Measurements from ENCODE around the gene NPAS1.

NPAS1 gene

DNA sequence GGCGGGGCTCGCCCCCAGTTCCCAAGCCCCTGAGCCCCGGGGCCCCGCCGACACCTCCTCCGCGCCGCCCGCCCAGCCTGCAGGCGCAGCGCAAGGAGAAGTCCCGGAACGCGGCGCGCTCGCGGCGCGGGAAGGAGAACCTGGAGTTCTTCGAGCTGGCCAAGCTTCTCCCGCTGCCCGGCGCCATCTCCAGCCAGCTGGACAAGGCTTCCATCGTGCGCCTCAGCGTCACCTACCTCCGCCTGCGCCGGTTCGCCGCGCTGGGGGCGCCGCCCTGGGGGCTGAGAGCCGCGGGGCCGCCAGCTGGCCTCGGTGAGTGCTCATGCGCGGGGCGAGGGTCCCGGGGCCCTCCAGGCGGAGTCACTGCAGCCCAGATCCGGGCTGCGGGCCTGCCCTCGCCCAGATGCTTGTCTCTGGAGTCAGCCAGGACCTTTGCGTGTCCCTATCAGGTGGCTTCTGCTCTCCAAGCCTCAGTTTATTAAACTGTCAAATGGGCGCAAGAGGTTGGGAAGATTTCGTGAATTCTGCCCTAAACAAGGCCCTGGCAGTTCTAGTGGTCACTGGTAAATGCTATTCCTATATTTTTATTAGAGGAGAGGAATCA lies 2.0 kb downstream of the NPAS1 start:
- DNase-seq = no peak

DNA sequence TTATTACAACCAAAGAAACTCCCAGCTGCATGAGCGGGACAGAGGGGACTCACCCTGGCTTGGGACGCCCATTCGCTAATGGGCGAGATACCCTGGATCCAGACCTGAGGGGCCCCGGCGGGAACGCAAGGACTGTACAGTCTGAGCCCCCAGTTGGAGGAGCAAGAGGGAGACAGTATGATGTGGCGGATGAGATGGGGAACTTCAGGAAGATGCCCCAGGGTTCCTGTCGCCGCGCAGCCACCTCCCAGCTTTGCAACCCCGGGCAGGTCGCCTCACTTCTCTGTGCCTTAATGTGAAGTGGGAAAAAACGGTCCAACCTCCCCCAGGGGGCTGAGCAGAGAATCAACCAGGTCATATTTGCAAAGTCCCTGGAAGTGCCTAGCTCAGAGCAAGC lies 2.5 kb downstream of the NPAS1 start:
- DNase-seq = no peak

DNA sequence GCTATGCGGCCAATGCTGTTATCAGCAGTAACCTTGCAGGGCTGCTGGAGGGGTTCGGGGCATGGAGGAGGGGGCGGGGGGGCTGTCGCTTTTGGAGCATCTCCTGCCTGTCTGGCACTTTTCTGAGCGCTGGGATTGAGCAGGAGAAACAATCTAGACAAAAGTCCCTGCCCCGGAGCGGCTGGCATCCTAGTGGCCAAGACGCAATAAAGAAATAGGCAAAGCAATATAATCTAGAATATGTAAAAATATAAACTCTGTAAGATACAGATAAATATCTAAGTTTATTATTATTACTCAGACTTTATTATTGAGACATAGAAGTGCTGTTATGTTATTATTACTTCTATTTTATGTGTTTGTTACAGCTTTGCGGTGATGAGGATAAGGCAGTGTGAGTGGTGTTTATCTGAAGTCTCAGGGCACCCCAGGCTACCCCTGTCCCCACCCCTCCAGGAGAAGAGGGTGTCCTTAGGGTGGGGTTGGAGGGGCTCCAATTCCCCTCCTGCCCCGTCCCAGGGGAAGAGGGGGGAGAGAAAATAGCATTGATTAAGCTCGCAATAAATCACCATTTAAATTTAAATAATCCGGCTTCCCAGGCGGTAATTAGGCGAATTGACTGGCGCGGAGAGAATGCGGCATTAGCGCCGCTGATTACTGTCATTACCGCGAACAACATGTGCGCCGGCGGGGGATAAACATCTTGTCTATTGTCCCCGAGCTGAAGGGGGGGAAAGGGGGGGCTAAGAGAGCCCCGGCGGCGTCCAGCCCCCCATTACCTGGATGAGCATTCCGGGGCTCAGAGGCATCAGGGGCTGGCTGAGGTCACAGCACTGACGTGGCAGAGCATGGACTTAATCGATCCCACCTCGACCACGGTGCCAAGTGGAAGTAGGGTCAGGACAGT lies 3.2 kb downstream of the NPAS1 start:
- peak; percentile 51 for DNase-seq

GRCh38 chr19:47023448-47023794 lies 3.8 kb downstream of the NPAS1 start:
- no peak for DNase-seq

GRCh38 chr19:47024502-47024901 lies 4.9 kb downstream of the NPAS1 start:
- DNase-seq = no peak

DNA sequence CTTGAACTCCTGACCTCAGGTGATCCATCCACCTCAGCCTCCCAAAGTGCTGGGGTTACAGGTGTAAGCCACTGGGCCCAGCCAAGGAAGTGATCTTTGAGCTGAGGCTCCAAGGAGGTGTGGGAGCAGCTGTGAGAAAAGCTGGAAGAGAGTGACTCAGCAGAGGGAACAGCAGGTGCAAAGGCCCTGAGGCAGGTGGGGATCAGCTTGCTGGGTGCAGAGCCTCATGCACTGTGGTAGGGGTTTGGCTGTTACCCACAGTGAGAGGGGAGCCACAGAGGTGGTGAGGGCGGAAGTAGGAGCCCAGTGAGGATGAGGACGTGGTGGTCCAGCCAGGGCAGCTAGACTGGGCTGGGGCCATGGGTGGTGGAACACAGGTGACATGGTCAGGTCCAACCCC lies 6.5 kb downstream of the NPAS1 start:
- no peak for DNase-seq

- no peak for DNase-seq
Measured at GRCh38 chr19:47026889-47027288, 7.3 kb downstream of the NPAS1 start.

DNA sequence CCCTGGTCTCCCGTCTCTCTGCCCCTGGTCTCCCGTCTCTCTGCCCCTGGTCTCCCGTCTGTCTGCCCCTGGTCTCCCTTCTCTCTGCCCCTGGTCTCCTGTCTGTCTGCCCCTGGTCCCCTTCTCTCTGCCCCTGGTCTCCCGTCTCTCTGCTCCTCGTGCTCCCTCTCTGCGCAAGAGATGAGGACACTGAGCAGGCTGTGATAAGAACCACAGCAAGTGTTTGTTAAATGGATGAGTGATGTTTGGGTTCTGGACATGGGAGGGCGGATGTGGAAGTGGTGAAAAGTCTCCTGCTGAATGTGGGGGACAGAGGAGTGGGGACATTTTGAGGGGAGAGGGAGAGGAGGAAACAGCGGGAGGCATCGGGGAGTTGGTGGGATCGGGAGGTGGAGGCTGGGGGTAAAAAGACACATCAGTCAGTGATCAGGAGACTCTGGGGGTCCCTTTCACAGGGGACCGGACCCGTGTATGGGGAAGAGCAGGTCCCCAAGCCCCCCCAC lies 8.0 kb downstream of the NPAS1 start:
- DNase-seq = no peak

- no peak for DNase-seq
Measured at GRCh38 chr19:47028195-47028601, 8.6 kb downstream of the NPAS1 start.

GRCh38 chr19:47032171-47032811 lies 12.7 kb downstream of the NPAS1 start:
- peak; percentile 39 for DNase-seq

GRCh38 chr19:47035127-47036096 lies 15.8 kb downstream of the NPAS1 start:
- DNase-seq = peak; percentile 90

DNA sequence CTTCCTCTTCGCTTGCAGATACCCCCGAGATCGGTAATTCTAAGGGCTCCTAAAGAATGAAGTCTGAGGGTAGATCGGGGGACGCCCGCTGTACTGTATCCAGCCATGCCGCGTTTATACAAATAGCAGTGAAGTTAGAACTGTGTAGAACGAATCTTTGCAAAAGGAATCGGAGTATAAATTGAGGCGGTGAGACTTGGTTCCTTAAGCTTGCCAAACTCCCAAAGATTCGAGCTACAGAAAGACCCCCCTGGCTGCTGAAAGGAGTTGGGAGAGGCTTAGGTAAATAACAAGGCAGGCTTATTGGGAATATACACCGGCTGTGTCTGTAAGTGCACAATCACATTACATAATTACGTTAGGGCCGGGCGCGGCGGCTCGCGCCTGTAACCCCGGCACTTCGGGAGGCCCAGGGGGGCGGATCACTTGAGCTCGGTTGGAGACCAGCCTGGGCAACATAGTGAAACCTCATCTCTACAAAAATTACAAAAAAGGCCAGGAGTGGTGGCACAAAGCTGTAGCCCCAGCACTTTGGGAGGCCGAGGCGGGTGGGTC lies 16.5 kb downstream of the NPAS1 start:
- no peak for DNase-seq

GRCh38 chr19:47037766-47038165 lies 18.1 kb downstream of the NPAS1 start:
- DNase-seq = no peak

GRCh38 chr19:47039239-47039874 lies 19.7 kb downstream of the NPAS1 start:
- no peak for DNase-seq

DNA sequence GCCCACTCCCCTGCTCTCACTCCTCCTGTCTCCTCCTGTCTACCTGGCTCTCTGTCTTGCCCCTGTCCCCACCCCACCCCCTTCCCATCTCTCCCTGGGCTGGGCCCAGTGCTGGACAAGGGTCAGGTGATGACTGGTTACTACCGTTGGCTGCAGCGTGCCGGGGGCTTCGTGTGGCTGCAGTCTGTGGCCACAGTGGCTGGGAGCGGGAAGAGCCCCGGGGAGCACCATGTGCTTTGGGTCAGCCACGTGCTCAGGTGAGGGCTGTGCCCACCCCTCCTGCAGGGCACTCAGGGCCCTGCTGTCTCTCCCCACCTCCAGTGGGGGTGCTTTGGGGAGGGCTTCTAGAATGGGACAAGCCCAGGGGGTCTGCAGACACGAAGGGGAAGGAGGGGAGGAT lies 21.2 kb downstream of the NPAS1 start:
- no peak for DNase-seq

DNA sequence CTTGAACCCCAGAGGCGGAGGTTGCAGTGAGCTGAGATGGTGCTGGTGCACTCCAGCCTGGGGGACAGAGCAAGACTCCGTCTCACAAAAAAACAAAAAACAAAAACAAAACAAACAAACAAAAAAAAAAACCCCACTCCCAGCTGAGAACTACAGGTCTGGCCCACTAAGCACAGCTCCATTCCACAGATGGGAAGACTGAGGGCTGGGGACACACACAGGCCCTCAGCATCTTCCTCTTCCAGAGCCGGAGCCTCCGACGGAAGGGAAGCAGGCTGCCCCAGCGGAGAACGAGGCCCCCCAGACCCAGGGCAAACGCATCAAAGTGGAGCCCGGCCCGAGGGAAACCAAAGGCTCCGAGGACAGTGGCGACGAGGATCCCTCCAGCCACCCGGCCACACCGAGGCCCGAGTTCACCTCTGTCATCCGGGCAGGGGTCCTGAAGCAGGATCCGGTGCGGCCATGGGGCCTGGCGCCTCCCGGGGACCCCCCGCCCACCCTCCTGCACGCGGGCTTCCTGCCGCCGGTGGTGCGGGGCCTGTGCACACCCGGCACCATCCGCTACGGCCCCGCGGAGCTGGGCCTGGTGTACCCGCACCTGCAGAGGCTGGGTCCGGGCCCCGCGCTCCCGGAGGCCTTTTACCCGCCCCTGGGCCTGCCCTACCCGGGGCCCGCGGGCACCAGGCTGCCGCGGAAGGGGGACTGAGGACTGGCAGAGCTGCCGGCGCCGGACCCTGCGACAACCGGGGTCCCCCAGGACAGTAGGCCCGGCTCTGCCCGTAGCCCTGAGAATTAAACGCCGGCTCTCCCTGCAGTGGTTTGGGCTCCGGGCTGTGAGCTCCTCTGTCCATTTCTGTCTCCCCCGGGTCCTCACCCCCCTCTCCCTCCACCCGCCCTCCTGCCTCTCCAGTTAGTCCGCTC lies 25.6 kb downstream of the NPAS1 start:
- DNase-seq = no peak

- DNase-seq = no peak
Measured at GRCh38 chr19:47045867-47046470, 26.3 kb downstream of the NPAS1 start.

DNA sequence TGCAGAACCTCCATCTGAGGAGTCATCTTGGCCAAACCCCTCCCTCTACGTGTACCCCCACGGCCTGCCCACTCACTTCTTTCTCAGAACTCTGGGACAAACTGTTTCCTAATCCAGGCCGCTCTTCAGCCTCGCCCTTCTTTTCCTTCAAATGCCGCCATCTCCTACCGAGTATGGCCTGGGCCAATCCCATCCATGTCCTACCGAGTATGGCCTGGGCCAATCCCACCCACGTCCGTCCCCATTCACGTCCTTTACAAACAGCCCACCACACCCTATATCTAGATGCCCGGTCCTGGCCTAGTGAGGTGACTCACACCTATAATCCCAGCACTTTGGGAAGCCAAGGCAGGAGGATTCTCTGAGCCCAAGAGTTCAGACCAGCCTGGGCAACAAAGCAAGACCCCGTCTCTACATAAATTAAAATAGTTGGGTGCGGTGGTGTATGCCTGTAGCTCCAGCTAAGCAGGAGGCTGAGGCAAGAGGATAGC lies 27.7 kb downstream of the NPAS1 start:
- DNase-seq = no peak

DNA sequence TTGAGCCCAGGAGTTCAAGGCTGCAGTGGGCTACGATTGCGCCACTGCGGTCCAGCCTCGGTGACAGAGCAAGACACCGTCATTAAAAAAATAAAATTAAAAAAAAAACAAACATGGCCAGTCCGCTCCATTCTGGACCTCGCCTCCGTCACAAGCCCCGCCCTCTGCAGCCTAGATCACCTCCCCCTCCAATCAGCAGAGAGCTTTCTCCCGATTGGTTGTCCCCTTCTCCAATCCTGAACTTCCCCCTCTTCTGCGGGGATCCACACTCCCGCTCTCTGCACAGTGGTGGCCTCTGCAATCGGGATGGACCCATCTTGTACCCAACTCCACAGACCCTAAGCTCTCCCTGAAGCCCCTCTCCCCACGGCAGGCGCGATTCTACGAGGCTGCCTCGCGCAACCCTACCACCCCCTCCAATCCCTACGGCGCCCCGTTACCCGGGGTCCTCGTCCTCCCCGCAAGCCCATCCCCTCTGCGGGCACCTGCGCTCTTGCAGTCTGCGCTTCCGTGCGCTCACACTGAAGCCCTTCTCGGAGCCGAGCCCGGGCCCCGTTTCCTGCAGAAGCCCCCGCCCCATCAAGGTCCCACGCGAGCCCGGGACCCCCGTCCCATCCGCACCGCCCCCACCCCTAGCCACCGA lies 28.2 kb downstream of the NPAS1 start:
- DNase-seq = peak; percentile 80

GRCh38 chr19:47049307-47049700 lies 29.7 kb downstream of the NPAS1 start:
- no peak for DNase-seq
